Measurements from ENCODE around the gene MEPE. TPM values are rescaled to one million over a fixed set of nuclear protein-coding genes. Genes with fewer than 3 reads are reported as not detected.
A peak's percentile ranks its signal among the peaks of the same experiment; 100 is the strongest.

Gene MEPE
- total RNA-seq, 1 donor from 2014 or later = not detected

DNA sequence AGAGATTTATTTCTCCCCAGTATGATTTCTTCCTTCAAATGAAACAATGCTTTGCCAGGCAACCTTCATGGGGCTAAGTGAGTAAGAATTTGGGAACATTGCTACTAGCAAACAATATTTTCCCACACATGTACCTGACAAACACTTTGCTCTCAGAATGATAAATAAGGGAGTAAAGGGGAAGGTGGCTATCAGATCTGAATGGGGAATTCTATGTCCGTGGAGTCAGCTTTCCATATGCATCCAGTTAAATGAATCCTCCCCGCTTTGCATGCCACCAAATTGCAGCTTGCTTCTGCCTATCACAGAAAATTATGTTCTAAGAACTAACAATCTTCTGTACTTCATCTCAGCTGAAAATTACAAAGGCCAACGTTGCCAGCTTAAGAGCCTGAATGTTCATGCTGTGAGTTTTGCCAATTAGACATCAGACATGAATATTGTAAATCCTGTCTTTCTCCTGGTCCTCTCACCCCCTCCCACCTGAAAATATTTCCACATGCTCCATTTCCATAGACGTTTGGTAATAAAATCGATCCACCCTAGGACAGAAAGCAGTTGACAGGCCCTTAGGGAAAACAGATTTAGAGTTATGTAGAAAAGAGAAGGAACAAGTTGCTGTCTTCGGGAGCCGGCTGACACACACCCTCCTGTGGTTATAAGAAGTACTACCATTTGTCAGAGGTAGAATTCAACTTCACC is 6.3 kb downstream of the MEPE start:
- peak; percentile 43 for DNase-seq
- peak; percentile 79 for ATAC-seq (ENCODE audit: poor library complexity)
- intact Hi-C loops (cut with DNase I) = loop anchor here (2.0 kb wide), 1 partner anchor 160 kb away; no protein-coding TSS in a partner anchor

- no peak for DNase-seq
- no peak for ATAC-seq (ENCODE audit: poor library complexity)
- intact Hi-C loops (cut with DNase I) = loop anchor here (2.0 kb wide), 1 partner anchor 161 kb away; no protein-coding TSS in a partner anchor
Observed at GRCh38 chr4:87839592-87839946, 6.8 kb downstream of the MEPE start.

DNA sequence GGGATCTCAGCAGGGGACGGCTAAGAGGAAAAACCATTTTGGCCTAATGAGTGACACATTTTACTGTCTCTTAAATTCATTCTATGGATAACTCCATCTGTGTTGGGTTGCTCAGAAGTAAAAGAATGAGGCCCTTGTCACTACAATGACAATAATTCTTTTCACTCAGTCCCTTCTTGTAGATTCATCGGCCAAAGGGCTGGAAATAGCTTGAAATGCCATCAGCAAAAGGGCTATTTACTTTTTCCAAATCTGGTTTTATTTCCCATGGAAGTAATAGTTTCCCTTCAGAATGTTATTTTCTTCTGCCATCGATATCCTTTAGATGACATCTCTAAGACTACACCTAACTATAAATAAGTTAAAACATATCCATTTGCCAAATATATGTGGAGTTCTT is 7.4 kb downstream of the MEPE start:
- DNase-seq (no peak), ATAC-seq (ENCODE audit: poor library complexity) (no peak)
- intact Hi-C loops (cut with DNase I) = no loop called here

DNA sequence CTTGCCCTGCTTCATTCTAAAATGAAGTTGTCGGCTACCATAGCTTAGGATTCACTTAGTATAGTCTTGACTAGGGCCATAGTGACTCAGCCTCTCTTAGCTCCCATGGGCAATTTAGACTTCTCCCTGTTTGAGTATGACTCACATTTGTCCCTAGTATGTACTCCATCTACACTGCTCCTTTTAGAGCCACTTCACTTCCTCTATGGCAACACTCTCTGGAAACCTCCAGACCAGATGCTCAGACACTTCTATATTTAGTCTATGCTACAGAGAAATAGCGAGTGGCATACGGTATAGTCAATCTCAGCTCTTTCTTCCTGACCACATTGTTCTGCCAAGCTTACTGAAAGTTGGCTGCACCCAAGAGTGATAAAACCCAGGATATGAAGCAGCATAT is 11.2 kb downstream of the MEPE start:
- intact Hi-C loops (cut with DNase I) = no loop called here
- ATAC-seq (ENCODE audit: poor library complexity) (peak; percentile 88), DNase-seq (no peak)

- DNase-seq (no peak), ATAC-seq (ENCODE audit: poor library complexity) (no peak)
- intact Hi-C loops (cut with DNase I) = no loop called here
Observed at GRCh38 chr4:87844452-87844851, 11.7 kb downstream of the MEPE start.

GRCh38 chr4:87846226-87846625 is 13.5 kb downstream of the MEPE start:
- DNase-seq (no peak), ATAC-seq (ENCODE audit: poor library complexity) (no peak)
- intact Hi-C loops (cut with DNase I) = loop anchor here (5.0 kb wide), 1 partner anchor 304 kb away; no protein-coding TSS in a partner anchor

DNA sequence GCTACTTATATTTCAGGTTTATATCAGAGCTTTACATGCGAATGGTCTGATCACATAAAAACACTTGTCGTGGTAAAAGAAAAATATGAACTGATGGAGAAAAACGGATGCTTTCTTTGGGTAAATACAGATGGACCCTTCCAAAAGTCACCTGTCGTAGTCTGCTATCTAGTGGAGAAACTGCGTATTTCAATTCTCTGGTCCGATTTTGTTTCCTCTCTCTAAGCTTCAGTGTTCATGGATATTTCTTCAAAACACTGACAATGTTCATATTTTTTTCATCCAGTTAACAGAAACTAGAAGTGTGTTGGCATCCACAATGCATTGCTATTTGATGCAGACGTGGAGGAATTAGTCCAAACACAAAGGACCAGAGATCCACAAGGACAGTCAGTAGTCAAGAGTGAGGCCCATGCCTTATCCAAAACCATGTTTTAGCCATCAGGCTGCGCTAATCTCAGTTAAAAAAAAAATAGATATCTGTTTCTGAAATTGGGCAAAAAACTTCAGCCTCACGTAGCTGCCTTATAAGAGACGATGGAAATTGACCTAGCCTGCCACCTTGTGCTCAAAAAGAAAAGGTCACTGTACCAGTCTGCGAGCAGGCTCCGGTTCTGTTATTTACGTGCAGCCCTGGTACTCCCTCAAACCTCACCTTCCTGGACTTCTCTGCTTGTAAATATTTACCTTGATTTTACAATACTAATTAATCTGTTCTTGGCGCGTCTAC is 16.0 kb downstream of the MEPE start:
- ATAC-seq (ENCODE audit: poor library complexity) = peak; percentile 89
- intact Hi-C loops (cut with DNase I) = loop anchor here (5.0 kb wide), 1 partner anchor 306 kb away; no protein-coding TSS in a partner anchor
- no peak for DNase-seq

- no peak for ATAC-seq (ENCODE audit: poor library complexity)
Observed at GRCh38 chr4:87849612-87850011, 16.8 kb downstream of the MEPE start.

DNA sequence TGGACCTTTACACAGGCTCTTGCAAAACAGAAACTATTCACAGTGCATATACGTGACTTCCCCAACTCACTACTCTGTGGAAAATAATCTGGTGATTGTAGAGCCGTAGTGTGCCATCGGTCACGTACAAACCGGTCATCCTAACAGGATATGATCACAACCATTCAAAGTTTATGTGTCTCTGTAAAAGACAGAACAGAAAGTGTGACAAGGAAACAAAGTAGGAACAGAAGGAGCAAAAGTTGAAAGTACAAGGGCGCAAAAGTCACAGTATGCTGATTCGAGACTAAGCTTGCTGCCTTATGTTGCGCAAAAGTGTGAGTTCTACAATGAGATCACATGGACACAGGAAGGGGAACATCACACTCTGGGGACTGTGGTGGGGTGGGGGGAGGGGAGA is 18.6 kb downstream of the MEPE start:
- intact Hi-C loops (cut with DNase I) = no loop called here
- ATAC-seq (ENCODE audit: poor library complexity) = peak; percentile 55
- no peak for DNase-seq

More at GRCh38 chr4:87849612-87850011, 16.8 kb downstream of the MEPE start:
- DNase-seq = no peak
- intact Hi-C loops (cut with DNase I) = loop anchor here (5.0 kb wide), 1 partner anchor 307 kb away; no protein-coding TSS in a partner anchor

GRCh38 chr4:87851953-87852352 is 19.2 kb downstream of the MEPE start:
- ATAC-seq (ENCODE audit: poor library complexity) (no peak), DNase-seq (no peak)
- intact Hi-C loops (cut with DNase I) = loop anchor here (2.0 kb wide), 1 partner anchor 121 kb away; no protein-coding TSS in a partner anchor

DNA sequence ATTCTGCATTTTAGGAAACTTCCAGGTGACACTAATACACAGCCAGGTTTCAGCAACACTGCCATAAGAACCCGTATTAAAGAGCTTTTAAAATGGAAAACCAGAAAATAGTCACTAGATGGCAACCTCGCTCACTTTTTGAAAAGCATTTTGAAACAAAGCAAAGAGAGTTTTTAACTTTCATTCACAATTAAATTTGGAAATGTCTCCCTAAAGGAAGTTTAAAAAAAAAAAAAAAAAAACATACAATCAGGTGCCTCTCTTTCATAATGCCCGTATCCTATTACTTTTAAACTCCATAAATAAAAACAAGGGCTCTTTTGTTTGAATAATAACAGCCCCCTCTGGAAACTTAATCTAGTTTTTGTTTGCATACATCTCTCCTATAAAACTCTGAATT is 20.3 kb downstream of the MEPE start:
- intact Hi-C loops (cut with DNase I) = loop anchor here (2.0 kb wide), 1 partner anchor 120 kb away; no protein-coding TSS in a partner anchor
- DNase-seq (no peak), ATAC-seq (ENCODE audit: poor library complexity) (no peak)

- DNase-seq = no peak
- intact Hi-C loops (cut with DNase I) = loop anchor here (2.0 kb wide), 1 partner anchor 119 kb away; no protein-coding TSS in a partner anchor
- no peak for ATAC-seq (ENCODE audit: poor library complexity)
Observed at GRCh38 chr4:87853891-87854290, 21.1 kb downstream of the MEPE start.

DNA sequence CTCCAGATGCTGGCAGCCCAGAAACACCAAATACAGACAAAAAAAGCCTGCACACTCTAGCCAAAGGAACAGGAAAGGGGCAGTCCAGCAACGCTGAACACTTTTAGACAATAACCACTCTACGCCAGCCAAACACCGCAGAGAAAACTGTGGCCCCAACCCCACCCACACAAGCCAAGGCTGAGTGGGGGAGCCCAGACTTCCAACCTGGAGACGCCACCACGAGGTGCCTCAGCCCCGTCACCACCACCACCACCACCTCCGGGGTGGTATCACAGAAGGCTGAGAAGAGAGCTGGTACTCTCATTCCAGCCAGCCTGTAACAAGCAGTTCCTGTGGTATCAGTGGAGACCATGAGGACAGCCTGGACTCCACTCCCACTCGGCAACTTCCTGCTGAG is 22.8 kb downstream of the MEPE start:
- no peak for ATAC-seq (ENCODE audit: poor library complexity)
- intact Hi-C loops (cut with DNase I) = loop anchor here (5.0 kb wide), 1 partner anchor 357 kb away; no protein-coding TSS in a partner anchor

DNA sequence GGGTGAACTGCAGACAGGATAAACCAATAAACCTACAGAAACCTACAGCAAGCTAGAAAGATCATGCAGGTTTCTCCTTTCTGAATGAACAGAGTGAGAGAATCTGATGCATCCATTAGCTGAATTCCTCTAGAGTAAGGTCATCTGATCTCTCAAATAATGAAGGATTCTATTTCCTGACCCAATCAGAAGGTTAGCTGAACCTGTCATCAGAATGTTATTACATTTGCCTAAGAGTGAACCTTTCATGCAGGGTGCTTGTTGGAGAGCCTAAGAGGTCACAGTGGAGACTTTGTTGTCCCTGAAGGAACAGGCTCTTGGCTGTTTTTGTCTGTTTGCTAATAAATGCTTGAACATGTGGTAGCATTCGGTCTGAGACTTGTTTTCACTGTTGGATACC is 24.0 kb downstream of the MEPE start:
- intact Hi-C loops (cut with DNase I) = loop anchor here (5.0 kb wide), 1 partner anchor 355 kb away; no protein-coding TSS in a partner anchor
- DNase-seq = no peak

More for the DNA sequence above, 22.8 kb downstream of the MEPE start:
- no peak for DNase-seq

GRCh38 chr4:87857789-87858188 is 25.0 kb downstream of the MEPE start:
- intact Hi-C loops (cut with DNase I) = loop anchor here (5.0 kb wide), 1 partner anchor 355 kb away; no protein-coding TSS in a partner anchor
- ATAC-seq (ENCODE audit: poor library complexity) (no peak), DNase-seq (no peak)

More for the DNA sequence above, 24.0 kb downstream of the MEPE start:
- no peak for ATAC-seq (ENCODE audit: poor library complexity)

DNA sequence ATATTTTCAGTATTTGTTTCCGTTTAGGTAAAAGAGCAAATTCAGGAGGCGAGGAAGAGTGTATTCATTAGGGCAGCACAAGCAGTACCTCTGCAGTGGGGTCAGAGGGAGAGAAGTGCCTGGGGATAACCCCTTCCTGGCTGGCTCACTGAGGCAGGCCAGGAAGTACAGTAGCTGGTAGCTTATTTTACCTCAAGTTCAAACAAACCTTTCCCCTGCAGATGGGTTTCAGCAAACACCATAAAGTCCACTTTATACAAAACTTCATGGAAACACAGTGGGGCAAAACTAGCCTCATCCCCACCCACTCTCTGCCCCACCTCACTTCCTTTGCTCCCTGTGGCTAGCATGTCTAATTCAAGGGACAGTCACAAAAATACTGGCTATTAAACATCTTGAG is 29.5 kb downstream of the MEPE start:
- DNase-seq = no peak
- intact Hi-C loops (cut with DNase I) = no loop called here
- no peak for ATAC-seq (ENCODE audit: poor library complexity)

- no peak for DNase-seq
- intact Hi-C loops (cut with DNase I) = no loop called here
- ATAC-seq (ENCODE audit: poor library complexity) = no peak
Observed at GRCh38 chr4:87863486-87863885, 30.7 kb downstream of the MEPE start.

DNA sequence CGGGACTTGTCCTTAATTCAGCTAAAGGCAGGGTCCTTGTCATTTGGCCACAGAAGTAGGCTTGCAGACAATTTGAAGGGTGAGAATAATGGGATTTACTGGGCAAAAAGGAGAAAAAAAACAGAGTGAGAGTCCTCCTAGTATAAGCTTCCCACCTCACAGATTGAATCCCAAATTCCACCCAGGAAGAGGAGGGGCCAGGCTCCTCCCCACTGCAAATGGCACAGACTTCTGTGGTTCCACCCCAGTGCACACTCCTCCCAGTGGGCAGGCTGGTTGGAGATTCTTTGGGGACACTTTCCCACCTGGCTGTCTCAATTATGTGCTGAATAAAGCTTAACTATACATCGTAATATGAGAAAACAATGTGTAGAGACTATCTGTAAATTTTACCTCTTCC is 31.6 kb downstream of the MEPE start:
- intact Hi-C loops (cut with DNase I) = no loop called here
- no peak for ATAC-seq (ENCODE audit: poor library complexity)

DNA sequence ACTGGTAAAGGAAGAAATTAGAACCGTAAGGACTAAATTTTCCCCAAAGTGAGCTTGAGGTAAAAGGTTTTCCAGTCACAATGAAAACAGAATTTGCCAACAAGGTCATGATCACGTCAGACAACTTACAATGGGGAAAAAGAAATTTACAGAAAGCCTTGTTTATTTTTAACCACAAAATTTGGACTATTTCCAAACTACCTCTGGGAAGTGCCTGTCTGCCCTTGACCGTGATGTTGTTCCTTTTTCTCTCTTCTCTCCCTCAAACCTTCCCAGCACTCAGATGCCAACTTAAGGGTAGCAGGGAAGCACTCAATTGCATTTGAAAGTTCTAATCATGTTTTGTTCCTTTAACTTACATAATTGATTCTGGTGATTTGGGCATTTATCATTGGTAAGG is 32.5 kb downstream of the MEPE start:
- no peak for DNase-seq
- intact Hi-C loops (cut with DNase I) = no loop called here
- no peak for ATAC-seq (ENCODE audit: poor library complexity)

More for the DNA sequence above, 31.6 kb downstream of the MEPE start:
- DNase-seq = no peak

Data from Right ventricle myocardium superior (tissue), 1 donor.